ENCODE results near the gene STAB2. TPM values are rescaled to one million over a fixed set of nuclear protein-coding genes. Genes with fewer than 3 reads are reported as not detected.

Gene STAB2
- total and polyA plus RNA-seq, 2 of the 8 experiments (the other 6 are each of a cell fraction or from before 2014, with no cell fraction given) = not detected

DNA sequence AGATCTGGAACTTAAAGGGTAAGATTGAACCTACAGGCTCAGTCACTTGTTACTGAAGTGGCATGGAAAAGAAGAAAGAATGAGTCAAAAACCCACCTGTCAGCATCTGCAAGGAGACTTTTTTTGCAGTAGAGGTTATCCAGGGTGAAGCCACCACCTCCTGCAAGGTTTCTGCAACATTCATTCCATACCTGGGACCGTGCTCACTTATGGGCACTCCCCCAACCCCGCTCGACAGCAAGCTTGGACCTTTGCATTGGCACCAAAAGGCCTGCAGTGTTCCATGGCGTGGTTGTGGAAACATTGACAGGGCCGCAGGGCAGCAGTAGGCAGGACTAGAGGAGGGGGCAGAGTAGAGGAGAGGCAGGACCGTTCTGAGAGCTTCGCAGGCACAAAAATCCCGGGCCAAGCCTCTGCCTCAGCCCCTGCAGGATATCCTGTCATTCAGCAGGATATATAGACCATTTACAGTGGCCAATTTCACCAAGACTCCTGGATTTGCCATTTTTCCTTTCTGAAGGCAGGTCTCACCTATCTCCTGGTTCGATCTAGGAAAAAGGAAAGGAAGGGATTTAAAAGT is at the start of gene STAB2 (continued):
- TF ChIP-seq, protein P1, sequence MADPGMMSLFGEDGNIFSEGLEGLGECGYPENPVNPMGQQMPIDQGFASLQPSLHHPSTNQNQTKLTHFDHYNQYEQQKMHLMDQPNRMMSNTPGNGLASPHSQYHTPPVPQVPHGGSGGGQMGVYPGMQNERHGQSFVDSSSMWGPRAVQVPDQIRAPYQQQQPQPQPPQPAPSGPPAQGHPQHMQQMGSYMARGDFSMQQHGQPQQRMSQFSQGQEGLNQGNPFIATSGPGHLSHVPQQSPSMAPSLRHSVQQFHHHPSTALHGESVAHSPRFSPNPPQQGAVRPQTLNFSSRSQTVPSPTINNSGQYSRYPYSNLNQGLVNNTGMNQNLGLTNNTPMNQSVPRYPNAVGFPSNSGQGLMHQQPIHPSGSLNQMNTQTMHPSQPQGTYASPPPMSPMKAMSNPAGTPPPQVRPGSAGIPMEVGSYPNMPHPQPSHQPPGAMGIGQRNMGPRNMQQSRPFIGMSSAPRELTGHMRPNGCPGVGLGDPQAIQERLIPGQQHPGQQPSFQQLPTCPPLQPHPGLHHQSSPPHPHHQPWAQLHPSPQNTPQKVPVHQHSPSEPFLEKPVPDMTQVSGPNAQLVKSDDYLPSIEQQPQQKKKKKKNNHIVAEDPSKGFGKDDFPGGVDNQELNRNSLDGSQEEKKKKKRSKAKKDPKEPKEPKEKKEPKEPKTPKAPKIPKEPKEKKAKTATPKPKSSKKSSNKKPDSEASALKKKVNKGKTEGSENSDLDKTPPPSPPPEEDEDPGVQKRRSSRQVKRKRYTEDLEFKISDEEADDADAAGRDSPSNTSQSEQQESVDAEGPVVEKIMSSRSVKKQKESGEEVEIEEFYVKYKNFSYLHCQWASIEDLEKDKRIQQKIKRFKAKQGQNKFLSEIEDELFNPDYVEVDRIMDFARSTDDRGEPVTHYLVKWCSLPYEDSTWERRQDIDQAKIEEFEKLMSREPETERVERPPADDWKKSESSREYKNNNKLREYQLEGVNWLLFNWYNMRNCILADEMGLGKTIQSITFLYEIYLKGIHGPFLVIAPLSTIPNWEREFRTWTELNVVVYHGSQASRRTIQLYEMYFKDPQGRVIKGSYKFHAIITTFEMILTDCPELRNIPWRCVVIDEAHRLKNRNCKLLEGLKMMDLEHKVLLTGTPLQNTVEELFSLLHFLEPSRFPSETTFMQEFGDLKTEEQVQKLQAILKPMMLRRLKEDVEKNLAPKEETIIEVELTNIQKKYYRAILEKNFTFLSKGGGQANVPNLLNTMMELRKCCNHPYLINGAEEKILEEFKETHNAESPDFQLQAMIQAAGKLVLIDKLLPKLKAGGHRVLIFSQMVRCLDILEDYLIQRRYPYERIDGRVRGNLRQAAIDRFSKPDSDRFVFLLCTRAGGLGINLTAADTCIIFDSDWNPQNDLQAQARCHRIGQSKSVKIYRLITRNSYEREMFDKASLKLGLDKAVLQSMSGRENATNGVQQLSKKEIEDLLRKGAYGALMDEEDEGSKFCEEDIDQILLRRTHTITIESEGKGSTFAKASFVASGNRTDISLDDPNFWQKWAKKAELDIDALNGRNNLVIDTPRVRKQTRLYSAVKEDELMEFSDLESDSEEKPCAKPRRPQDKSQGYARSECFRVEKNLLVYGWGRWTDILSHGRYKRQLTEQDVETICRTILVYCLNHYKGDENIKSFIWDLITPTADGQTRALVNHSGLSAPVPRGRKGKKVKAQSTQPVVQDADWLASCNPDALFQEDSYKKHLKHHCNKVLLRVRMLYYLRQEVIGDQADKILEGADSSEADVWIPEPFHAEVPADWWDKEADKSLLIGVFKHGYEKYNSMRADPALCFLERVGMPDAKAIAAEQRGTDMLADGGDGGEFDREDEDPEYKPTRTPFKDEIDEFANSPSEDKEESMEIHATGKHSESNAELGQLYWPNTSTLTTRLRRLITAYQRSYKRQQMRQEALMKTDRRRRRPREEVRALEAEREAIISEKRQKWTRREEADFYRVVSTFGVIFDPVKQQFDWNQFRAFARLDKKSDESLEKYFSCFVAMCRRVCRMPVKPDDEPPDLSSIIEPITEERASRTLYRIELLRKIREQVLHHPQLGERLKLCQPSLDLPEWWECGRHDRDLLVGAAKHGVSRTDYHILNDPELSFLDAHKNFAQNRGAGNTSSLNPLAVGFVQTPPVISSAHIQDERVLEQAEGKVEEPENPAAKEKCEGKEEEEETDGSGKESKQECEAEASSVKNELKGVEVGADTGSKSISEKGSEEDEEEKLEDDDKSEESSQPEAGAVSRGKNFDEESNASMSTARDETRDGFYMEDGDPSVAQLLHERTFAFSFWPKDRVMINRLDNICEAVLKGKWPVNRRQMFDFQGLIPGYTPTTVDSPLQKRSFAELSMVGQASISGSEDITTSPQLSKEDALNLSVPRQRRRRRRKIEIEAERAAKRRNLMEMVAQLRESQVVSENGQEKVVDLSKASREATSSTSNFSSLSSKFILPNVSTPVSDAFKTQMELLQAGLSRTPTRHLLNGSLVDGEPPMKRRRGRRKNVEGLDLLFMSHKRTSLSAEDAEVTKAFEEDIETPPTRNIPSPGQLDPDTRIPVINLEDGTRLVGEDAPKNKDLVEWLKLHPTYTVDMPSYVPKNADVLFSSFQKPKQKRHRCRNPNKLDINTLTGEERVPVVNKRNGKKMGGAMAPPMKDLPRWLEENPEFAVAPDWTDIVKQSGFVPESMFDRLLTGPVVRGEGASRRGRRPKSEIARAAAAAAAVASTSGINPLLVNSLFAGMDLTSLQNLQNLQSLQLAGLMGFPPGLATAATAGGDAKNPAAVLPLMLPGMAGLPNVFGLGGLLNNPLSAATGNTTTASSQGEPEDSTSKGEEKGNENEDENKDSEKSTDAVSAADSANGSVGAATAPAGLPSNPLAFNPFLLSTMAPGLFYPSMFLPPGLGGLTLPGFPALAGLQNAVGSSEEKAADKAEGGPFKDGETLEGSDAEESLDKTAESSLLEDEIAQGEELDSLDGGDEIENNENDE (IDR thresholded peaks at IDR 0.05; ENCODE audit: insufficient replicate concordance, low read length) = no peak
- TF ChIP-seq BACH1 (IDR thresholded peaks at IDR 0.05; ENCODE audit: low read length) (no peak), CHD1 (IDR thresholded peaks at IDR 0.05; ENCODE audit: low read depth, low read length) (no peak), SP1 (IDR thresholded peaks at IDR 0.05; ENCODE audit: low read depth, low read length) (no peak), SP2 (IDR thresholded peaks at IDR 0.05; ENCODE audit: low read length) (no peak), SIRT6 (IDR thresholded peaks at IDR 0.05; ENCODE audit: low read length) (no peak)
- TF ChIP-seq, protein P2, sequence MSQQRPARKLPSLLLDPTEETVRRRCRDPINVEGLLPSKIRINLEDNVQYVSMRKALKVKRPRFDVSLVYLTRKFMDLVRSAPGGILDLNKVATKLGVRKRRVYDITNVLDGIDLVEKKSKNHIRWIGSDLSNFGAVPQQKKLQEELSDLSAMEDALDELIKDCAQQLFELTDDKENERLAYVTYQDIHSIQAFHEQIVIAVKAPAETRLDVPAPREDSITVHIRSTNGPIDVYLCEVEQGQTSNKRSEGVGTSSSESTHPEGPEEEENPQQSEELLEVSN (IDR thresholded peaks at IDR 0.05) = no peak
